Left lung (tissue), 10 donors: ENCODE data around the gene MRPL54. TPM values are rescaled to one million over a fixed set of nuclear protein-coding genes. Genes with fewer than 3 reads are reported as not detected.

ENCODE experiments used
- ATAC-seq: fragments of 200-7000 bp; cut with Tn5 transposase; one replicate; pipeline ENCODE4 v1.9.1; 2020; ENCODE audit warnings: moderate library complexity
- DNase-seq, 4 donors: peaks; one replicate each; pipeline ENCODE4 v3.0.0-alpha.2; 2013 to 2020
- H3K27ac ChIP-seq, 2 donors: fragments of 200-600 bp; sonication (generic) in 1 of 2; one replicate each; pipeline versions ENCODE4 v1.5.0 to v1.8.0; 2020 to 2021
- H3K27me3 ChIP-seq, 2 donors: fragments of 200-600 bp; sonication (generic) in 1 of 2; one replicate each; pipeline versions ENCODE4 v1.5.0 to v1.8.0; 2020 to 2021
- H3K36me3 ChIP-seq, 2 donors: fragments of 200-600 bp; sonication (generic) in 1 of 2; one replicate each; pipeline versions ENCODE4 v1.5.0 to v1.8.0; 2020 to 2021
- H3K4me1 ChIP-seq, 2 donors: fragments of 200-600 bp; one replicate each; pipeline ENCODE4 v1.8.0; 2021
- H3K4me3 ChIP-seq, 2 donors: fragments of 200-600 bp; sonication (generic) in 1 of 2; one replicate each; pipeline versions ENCODE4 v1.5.0 to v1.8.0; 2020 to 2021; ENCODE audit warnings: mild to moderate bottlenecking in 1 of 2
- H3K9me3 ChIP-seq, 2 donors: fragments of 200-600 bp; sonication (generic) in 1 of 2; one replicate each; pipeline versions ENCODE4 v1.5.0 to v1.8.0; 2020 to 2021
- intact Hi-C, 2 donors: fragments of 100-400 bp; cut with DNase I; formaldehyde crosslinking; loops; one replicate each; pipeline versions ENCODE4 v1.11.2 to v1.14.2; 2022
- polyA plus RNA-seq, 6 donors: library from polyadenylated mRNA; unstranded; fragments of 120-200 nt; gene quantifications; one replicate each; pipeline ENCODE4 v1.2.1, GENCODE V29; 2013; ENCODE audit not compliant: insufficient read length in 6 of 6
- total RNA-seq, 2 donors: library from RNA; stranded (reverse); fragmentation: NEBNext Ultra II Directional; extraction: Animal tissue kit (Norgen Biotek cat#: 25700); gene quantifications; one replicate each; pipeline ENCODE4 v1.2.1, GENCODE V29; 2021
- TF ChIP-seq, protein P1 (sequence below), 2 donors: fragments of 200-600 bp; sonication (generic) in 1 of 2; IDR thresholded peaks; one replicate each; pipeline versions ENCODE4 v1.5.0 to v1.8.0; 2021; ENCODE audit warnings: antibody characterized with exemption in 2 of 2
- donor health status: DM: no; HTN: yes; CAD: no.
- donor health status: DM: no; HTN: no; CAD: no.

The MRPL54 gene
- total and polyA plus RNA-seq, 8 donors = 24.4 to 59.1 (median 31.7) TPM

DNA sequence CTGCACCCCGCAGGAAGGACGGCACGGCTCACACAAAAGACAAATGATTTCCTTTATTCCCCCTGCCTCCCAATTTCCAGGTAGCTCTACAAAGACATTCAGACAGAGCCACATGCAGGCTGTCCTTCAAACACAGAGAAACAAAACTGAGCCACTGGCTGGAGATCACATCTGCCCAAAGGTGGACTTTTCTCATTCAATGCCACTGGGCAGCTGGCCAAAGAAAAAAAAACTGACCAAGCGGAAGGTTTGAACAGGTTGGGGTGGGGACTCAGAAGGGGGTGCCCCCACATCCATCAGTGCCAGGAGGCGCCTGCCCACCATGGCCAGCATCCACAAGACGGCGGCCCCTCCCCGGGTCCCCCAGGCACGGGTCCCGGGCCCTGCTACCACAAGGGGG, 41.5 kb downstream of the MRPL54 start:
- TF ChIP-seq, protein P1, sequence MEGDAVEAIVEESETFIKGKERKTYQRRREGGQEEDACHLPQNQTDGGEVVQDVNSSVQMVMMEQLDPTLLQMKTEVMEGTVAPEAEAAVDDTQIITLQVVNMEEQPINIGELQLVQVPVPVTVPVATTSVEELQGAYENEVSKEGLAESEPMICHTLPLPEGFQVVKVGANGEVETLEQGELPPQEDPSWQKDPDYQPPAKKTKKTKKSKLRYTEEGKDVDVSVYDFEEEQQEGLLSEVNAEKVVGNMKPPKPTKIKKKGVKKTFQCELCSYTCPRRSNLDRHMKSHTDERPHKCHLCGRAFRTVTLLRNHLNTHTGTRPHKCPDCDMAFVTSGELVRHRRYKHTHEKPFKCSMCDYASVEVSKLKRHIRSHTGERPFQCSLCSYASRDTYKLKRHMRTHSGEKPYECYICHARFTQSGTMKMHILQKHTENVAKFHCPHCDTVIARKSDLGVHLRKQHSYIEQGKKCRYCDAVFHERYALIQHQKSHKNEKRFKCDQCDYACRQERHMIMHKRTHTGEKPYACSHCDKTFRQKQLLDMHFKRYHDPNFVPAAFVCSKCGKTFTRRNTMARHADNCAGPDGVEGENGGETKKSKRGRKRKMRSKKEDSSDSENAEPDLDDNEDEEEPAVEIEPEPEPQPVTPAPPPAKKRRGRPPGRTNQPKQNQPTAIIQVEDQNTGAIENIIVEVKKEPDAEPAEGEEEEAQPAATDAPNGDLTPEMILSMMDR (IDR thresholded peaks at IDR 0.05) = no peak
- H3K4me3 ChIP-seq = no peak overlapping the region
- no peaks in the 10 kb centered on the region for H3K9me3 ChIP-seq
- ATAC-seq = no peak
- H3K27ac ChIP-seq = no peak overlapping the region
- H3K27me3 ChIP-seq = peaks cover 11 to 55% of the 10 kb centered on the region in 2 donors
- intact Hi-C loops = no loop called here
- peaks cover 6 to 26% of the 10 kb centered on the region in 2 donors for H3K4me1 ChIP-seq
- DNase-seq = no peak
- H3K36me3 ChIP-seq = no peaks in the 10 kb centered on the region

DNA sequence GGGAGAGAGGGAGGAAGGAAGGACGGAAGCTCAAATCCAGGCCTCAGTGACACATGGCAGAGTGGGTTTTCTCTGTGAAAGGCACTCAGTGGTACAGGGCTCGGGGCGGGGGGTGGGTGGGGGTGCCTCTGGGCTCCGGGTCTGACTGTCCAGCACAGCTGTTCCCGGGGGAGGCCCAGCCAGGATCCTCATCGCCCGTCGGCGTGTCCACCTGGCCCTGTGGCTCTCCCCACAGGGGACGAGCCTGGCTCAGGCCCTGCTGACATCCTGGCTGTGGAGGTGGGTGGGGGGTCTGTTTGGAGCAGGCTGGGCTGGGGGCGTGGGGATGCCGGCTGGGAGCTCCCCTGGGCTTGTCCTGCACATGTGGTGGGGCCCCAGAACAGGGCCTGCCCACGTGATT, 41.9 kb downstream of the MRPL54 start:
- Histone ChIP-seq H3K9me3 (no peaks in the 10 kb centered on the region), H3K36me3 (no peaks in the 10 kb centered on the region), H3K27ac (no peak overlapping the region), H3K4me1 (peaks cover 6 to 28% of the 10 kb centered on the region in 2 donors), H3K4me3 (no peak overlapping the region), H3K27me3 (peaks cover 11 to 50% of the 10 kb centered on the region in 2 donors)
- DNase-seq = peak in 1 of 4 donors; percentile 65
- ATAC-seq = no peak
- intact Hi-C loops = no loop called here
- TF ChIP-seq, protein P1 (IDR thresholded peaks at IDR 0.05) = no peak

DNA sequence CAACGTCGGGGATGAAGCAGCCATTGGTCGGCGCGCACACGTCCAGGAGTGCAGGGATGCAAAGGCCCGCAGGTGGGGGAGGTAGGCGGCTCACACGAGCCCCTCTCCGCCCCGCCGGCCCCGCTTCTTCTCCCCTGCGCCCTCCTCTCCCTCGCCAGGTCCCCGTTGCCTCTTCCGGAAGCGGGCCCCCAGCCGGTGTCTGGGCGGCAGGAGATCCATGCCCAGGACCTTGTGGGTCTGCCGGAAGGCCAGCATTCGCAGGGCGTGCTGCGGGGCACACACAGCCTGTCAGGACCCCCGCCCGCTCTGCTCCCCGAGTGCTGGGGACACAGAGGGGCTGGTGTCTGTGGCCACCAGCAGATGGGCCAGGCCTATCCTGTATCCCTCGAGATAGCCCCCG, 43.4 kb downstream of the MRPL54 start:
- TF ChIP-seq, protein P1 (IDR thresholded peaks at IDR 0.05) = no peak
- no peak overlapping the region for H3K27ac ChIP-seq
- no peaks in the 10 kb centered on the region for H3K9me3 ChIP-seq
- peak in 1 of 4 donors; percentile 63 for DNase-seq
- H3K4me1 ChIP-seq = peaks cover 6 to 27% of the 10 kb centered on the region in 2 donors
- ATAC-seq = no peak
- intact Hi-C loops = no loop called here
- H3K4me3 ChIP-seq = no peak overlapping the region
- peaks cover 10 to 44% of the 10 kb centered on the region in 2 donors for H3K27me3 ChIP-seq
- H3K36me3 ChIP-seq = no peaks in the 10 kb centered on the region

DNA sequence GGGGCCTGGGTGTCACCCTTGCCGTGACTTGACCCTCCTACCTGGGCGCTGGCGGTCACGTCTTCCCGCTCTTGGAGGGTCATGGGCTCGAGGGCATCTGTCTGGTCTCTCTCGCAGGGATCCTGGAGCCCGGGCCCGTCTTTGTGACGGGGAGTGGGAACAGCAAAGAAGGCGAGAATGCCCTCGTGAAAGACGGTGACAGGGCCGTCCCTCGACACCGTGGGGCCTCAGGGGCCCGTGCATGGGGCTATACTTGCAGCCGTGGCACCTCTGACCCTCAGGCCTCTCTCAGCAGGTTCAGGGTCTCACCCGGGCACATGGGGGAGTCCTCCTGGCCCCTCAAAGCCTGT, 44.6 kb downstream of the MRPL54 start:
- Histone ChIP-seq H3K27me3 (peaks cover 0 to 42% of the 10 kb centered on the region in 2 donors), H3K4me3 (no peak overlapping the region), H3K36me3 (no peaks in the 10 kb centered on the region), H3K27ac (no peak overlapping the region), H3K9me3 (no peaks in the 10 kb centered on the region), H3K4me1 (peaks cover 0 to 26% of the 10 kb centered on the region in 2 donors)
- DNase-seq (peak in 1 of 4 donors; percentile 76), ATAC-seq (no peak)
- intact Hi-C loops = no loop called here
- TF ChIP-seq, protein P1 (IDR thresholded peaks at IDR 0.05) = no peak

DNA sequence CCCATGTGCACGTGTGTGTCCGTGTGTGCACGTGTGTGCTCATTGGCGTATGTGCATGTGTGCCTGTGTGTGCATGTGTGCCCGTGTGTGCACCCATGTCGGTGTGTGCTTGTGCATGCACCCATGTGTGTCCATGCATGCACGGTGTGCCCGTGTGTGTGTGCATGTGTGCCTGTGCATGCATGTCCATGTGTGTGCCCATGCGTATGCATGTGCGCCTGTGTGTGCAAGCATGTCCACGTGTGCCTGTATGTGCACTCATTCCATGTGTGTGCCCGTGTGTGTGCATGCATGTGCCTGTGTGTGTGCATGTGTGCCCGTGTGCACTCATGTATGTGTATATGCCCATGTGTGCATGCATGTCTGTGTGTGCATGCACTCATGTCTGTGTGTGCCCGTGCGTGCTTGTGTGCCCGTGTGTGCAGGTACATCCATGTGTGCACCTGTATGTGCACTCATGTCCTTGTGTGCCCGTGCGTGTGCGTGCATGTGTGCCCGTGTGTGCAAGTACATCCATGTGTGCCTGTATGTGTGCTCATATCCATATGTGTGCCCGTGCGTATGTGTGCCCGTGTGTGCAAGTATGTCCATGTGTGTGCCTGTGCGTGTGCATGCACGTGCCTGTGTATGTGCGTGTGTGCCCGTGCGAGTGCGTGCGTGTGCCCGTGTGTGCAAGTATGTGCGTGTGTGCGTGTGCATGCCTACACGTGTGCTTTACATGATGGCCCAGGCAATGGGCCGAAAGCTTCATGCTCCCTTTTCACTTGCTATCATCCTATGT, 45.3 kb downstream of the MRPL54 start:
- no peak overlapping the region for H3K4me3 ChIP-seq
- peaks cover 0 to 37% of the 10 kb centered on the region in 2 donors for H3K27me3 ChIP-seq
- no peaks in the 10 kb centered on the region for H3K9me3 ChIP-seq
- DNase-seq = no peak
- intact Hi-C loops = no loop called here
- H3K4me1 ChIP-seq = peaks cover 2 to 31% of the 10 kb centered on the region in 2 donors
- H3K36me3 ChIP-seq = no peaks in the 10 kb centered on the region
- H3K27ac ChIP-seq = peak overlapping the region in 1 of 2 donors; percentile 66
- ATAC-seq = no peak
- TF ChIP-seq, protein P1 (IDR thresholded peaks at IDR 0.05) = no peak
